K562 (cell line): ENCODE measurements around the gene CSDE1. TPM values are rescaled to one million over a fixed set of nuclear protein-coding genes. Genes with fewer than 3 reads are reported as not detected.

Source experiments
- ATAC-seq: fragments of 200-7000 bp; cut with Tn5 transposase; 3 replicates; pipeline ENCODE4 v1.9.1; 2020; ENCODE audit warnings: moderate library complexity
- BruUV-seq: library from RNA; stranded (reverse); fragments of 400-500 nt; replicated peaks from 2 replicates; lab custom pipeline; 2021; lab: Mats Ljungman, UMichigan
- CTCF ChIA-PET: fragments of 300-600 bp; formaldehyde crosslinking; extraction: SDS; loops from one replicate; lab custom pipeline; 2021; ENCODE audit warnings: low intra/inter-chr PET ratio; lab: Yijun Ruan, JAX
- POLR2A ChIA-PET: fragments of 300-600, 350-650 bp; sonication (Branson Sonifier 250); formaldehyde crosslinking; extraction: SDS; loops from one replicate; lab custom pipeline; 2021; ENCODE audit warnings: antibody characterized with exemption, inconsistent platforms; lab: Yijun Ruan, JAX
- DNase-seq, 4 experiments: peaks; one replicate each; pipeline versions ENCODE4 v3.0.0 to v3.0.0-alpha.2; 2011 to 2018; ENCODE audit warnings: low spot score in 3 of 4, mixed read lengths in 3 of 4; ENCODE audit errors: extremely low read depth in 1 of 4
- FAIRE-seq: peaks from 2 replicates; lab custom pipeline; 2011; peaks lifted over from hg19 to GRCh38; lab: Jason Lieb, UNC
- H2AFZ ChIP-seq: 2 replicates; pipeline ENCODE4 v1.6.0; 2011; ENCODE audit warnings: low read depth, low read length, control low read depth, inconsistent platforms
- H3K27ac ChIP-seq: fragments of 200-600 bp; 3 replicates; pipeline ENCODE4 v1.8.0; 2011; ENCODE audit warnings: low read depth, mild to moderate bottlenecking, control low read depth, inconsistent platforms, low read length, moderate library complexity, mixed read lengths; ENCODE audit errors: extremely low read depth
- H3K27me3 ChIP-seq, 2 experiments: fragments of 300-600 bp in 1 of 2; 2 replicates in 1 of 2; 3 replicates in 1 of 2; pipeline versions ENCODE4 v1.6.0 to v1.8.0; 2011; ENCODE audit warnings: inconsistent platforms in 2 of 2, low read length in 2 of 2, mild to moderate bottlenecking in 1 of 2, mixed read lengths in 1 of 2, moderate library complexity in 1 of 2; ENCODE audit not compliant: control insufficient read depth in 2 of 2, insufficient read depth in 2 of 2
- H3K36me3 ChIP-seq: fragments of 300-600 bp; 3 replicates; pipeline ENCODE4 v1.8.0; 2011; ENCODE audit warnings: mild to moderate bottlenecking, low read length, inconsistent platforms; ENCODE audit not compliant: control insufficient read depth, insufficient read depth
- H3K4me1 ChIP-seq, 2 experiments: fragments of 200-600 bp in 1 of 2; replicated peaks in 1 of 2; 2 replicates in 1 of 2; 3 replicates in 1 of 2; pipeline versions ENCODE4 v1.5.1 to v1.8.0; 2011; ENCODE audit warnings: inconsistent platforms in 2 of 2, low read length in 2 of 2, mild to moderate bottlenecking in 1 of 2, mixed read lengths in 1 of 2, moderate library complexity in 1 of 2; ENCODE audit not compliant: control insufficient read depth in 2 of 2, insufficient read depth in 2 of 2
- H3K4me2 ChIP-seq: 2 replicates; pipeline ENCODE4 v1.6.1; 2011; ENCODE audit warnings: low read length, control low read depth, inconsistent platforms, mixed read lengths; ENCODE audit not compliant: insufficient read depth
- H3K4me3 ChIP-seq: fragments of 200-600 bp; sonication (generic), shearing (Covaris generic); 2 replicates; pipeline ENCODE4 v1.5.1; 2016; ENCODE audit warnings: control low read depth, inconsistent platforms
- H3K79me2 ChIP-seq: fragments of 200-600 bp; 3 replicates; pipeline ENCODE4 v1.8.0; 2011; ENCODE audit warnings: low read length, inconsistent platforms; ENCODE audit not compliant: control insufficient read depth, insufficient read depth
- H3K9ac ChIP-seq, 2 experiments: 2 replicates each; pipeline versions ENCODE4 v1.6.0 to v1.6.1; 2011; ENCODE audit warnings: low read depth in 2 of 2, low read length in 2 of 2, control low read depth in 1 of 2, inconsistent platforms in 1 of 2, mild to moderate bottlenecking in 1 of 2, mixed read lengths in 1 of 2; ENCODE audit not compliant: insufficient read depth in 1 of 2
- H3K9me1 ChIP-seq: one replicate; pipeline ENCODE4 v1.6.0; 2011; ENCODE audit warnings: inconsistent platforms, mild to moderate bottlenecking, low read length, moderate library complexity; ENCODE audit not compliant: control insufficient read depth, insufficient read depth
- H3K9me3 ChIP-seq: replicated peaks from 2 replicates; pipeline ENCODE4 v1.5.1; 2011; ENCODE audit warnings: low read depth, low read length, inconsistent platforms; ENCODE audit not compliant: control insufficient read depth, insufficient read depth
- H4K20me1 ChIP-seq: replicated peaks from 2 replicates; pipeline ENCODE4 v1.6.1; 2011; ENCODE audit warnings: low read length, inconsistent platforms, mixed read lengths; ENCODE audit not compliant: control insufficient read depth, insufficient read depth
- ARNT ChIP-seq, 2 experiments: fragments of 450-650 bp; IDR thresholded peaks; 2 replicates each; pipeline ENCODE4 v1.6.1; 2016; ENCODE audit warnings: mild to moderate bottlenecking in 1 of 2
- PHF21A ChIP-seq: fragments of 450-650 bp; IDR thresholded peaks from 2 replicates; pipeline ENCODE4 v1.6.1; 2017; ENCODE audit warnings: low read depth, borderline replicate concordance
- POLR2B ChIP-seq: fragments of 450-650 bp; IDR thresholded peaks from 2 replicates; pipeline ENCODE4 v1.6.1; 2018; ENCODE audit warnings: low read depth; ENCODE audit not compliant: partially characterized antibody
- ZBTB11 ChIP-seq, 3 experiments: fragments of 200-800 bp in 1 of 3; fragments of 250-450 bp in 1 of 3; fragments of 450-650 bp in 1 of 3; sonication (Bioruptor Pico) in 1 of 3; sonication (Bioruptor generic) in 1 of 3; formaldehyde crosslinking in 1 of 3; IDR thresholded peaks; 2 replicates each; pipeline versions ENCODE4 v1.6.1 to v1.8.0; 2016 to 2022; ENCODE audit warnings: mild to moderate bottlenecking in 2 of 3, missing genetic modification characterization in 2 of 3, missing compliant biosample characterization in 1 of 3, moderate library complexity in 1 of 3
- WGBS: fragments of 100-300 bp; shearing (Covaris generic); methylation state at CpG from one replicate; pipeline ENCODE4 v1.1.6; 2016; ENCODE audit warnings: low coverage, mixed read lengths; ENCODE audit not compliant: insufficient coverage; ENCODE audit errors: missing lambda C conversion rate; 5-methylcytosine and 5-hydroxymethylcytosine counted together
- in situ Hi-C: fragments of 300-500 bp; cut with MboI; formaldehyde crosslinking; loops from 4 replicates; pipeline ENCODE4 v1.15.0; 2018; ENCODE audit warnings: inconsistent platforms, mixed read lengths
- intact Hi-C: fragments of 100-400 bp; cut with micrococcal nuclease; formaldehyde crosslinking; loops from 2 replicates; pipeline ENCODE4 v1.14.2; 2022
- polyA plus RNA-seq, 8 experiments: library from polyadenylated mRNA; depleted of rRNA in 4 of 8; stranded (reverse) in 5 of 8; unstranded in 3 of 8; fragments of >200 nt; fragmentation: Nextera tagmentation in 2 of 8; fragmentation: Illumina TruSeq in 1 of 8; extraction: Ambion mirVana in 2 of 8; extraction: Trizol in 1 of 8; gene quantifications; 2 replicates each; pipeline versions ENCODE4 v1.2.1 to v1.2.3, GENCODE V29; 2011 to 2014; ENCODE audit warnings: inconsistent platforms in 1 of 8, missing spikeins in 1 of 8
- total RNA-seq, 7 experiments: library from RNA; depleted of rRNA in 6 of 7; stranded (reverse); fragments of >200 nt in 6 of 7; fragmentation: Illumina TruSeq in 2 of 7; extraction: Trizol in 2 of 7; gene quantifications; 2 replicates each; pipeline versions ENCODE4 v1.2.1 to v1.2.3, GENCODE V29; 2011 to 2021; ENCODE audit warnings: low replicate concordance in 1 of 7
- TF ChIP-seq, protein P1 (sequence below): sonication (generic); formaldehyde crosslinking; IDR thresholded peaks from 2 replicates; pipeline ENCODE4 v1.8.1; 2023; ENCODE audit warnings: mild to moderate bottlenecking, missing genetic modification reagents

The CSDE1 gene
- total and polyA plus RNA-seq, 9 of the 15 experiments (the other 6 are each of a cell fraction or from before 2014, with no cell fraction given), result 174 to 538 (median 403) TPM

- TF ChIP-seq ARNT (IDR thresholded peaks at IDR 0.05) (no peak), PHF21A (no peak), ZBTB11 (CRISPR knock-in tag; IDR thresholded peaks at IDR 0.05) (peak in 1 of 3 experiments; percentile 29; a peak in 1 of 6 replicates), POLR2B (no peak)
- TF ChIP-seq, protein P1, sequence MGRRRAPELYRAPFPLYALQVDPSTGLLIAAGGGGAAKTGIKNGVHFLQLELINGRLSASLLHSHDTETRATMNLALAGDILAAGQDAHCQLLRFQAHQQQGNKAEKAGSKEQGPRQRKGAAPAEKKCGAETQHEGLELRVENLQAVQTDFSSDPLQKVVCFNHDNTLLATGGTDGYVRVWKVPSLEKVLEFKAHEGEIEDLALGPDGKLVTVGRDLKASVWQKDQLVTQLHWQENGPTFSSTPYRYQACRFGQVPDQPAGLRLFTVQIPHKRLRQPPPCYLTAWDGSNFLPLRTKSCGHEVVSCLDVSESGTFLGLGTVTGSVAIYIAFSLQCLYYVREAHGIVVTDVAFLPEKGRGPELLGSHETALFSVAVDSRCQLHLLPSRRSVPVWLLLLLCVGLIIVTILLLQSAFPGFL (CRISPR knock-in tag), result no peak
- no peaks in the 10 kb centered on the region for H3K9me3 ChIP-seq
- no peaks in the 10 kb centered on the region for H4K20me1 ChIP-seq
- H3K9me1 ChIP-seq, result no peaks in the 10 kb centered on the region
- peaks cover 4 to 13% of the 10 kb centered on the region in 2 experiments; a peak in 3 of 5 replicates for H3K4me1 ChIP-seq
- FAIRE-seq (no peak), DNase-seq (no peak), ATAC-seq (no peak)
- no TSS peak for BruUV-seq
- H3K4me2 ChIP-seq, result no peak overlapping the region
- no peak overlapping the region for H3K4me3 ChIP-seq
- in situ Hi-C loops (no loop called here), intact Hi-C loops (no loop called here)
- H3K27me3 ChIP-seq, result peaks cover 0 to 11% of the 10 kb centered on the region in 2 experiments; a peak in 2 of 5 replicates
- H3K9ac ChIP-seq, result no peak overlapping the region
- POLR2A ChIA-PET, result interaction anchor here (0.7 to 2.2 kb wide), 4 partner anchors 9 to 48 kb away, joined by 3 to 7 read pairs (median 4); partner anchors contain the start of gene NRAS
- H3K36me3 ChIP-seq, result no peaks in the 10 kb centered on the region
- H2AFZ ChIP-seq, result no peak overlapping the region
- no peak overlapping the region for H3K27ac ChIP-seq
- CTCF ChIA-PET, result no interaction called here
- H3K79me2 ChIP-seq, result no peaks in the 10 kb centered on the region
- WGBS, result 26% methylated on average over 4 of the region's 4 CpGs
Measured at GRCh38 chr1:114668373-114668772, 89.4 kb downstream of the CSDE1 start.
